Keratinocyte (primary cell): ENCODE results near the gene ULK3. TPM values are rescaled to one million over a fixed set of nuclear protein-coding genes. Genes with fewer than 3 reads are reported as not detected.

ENCODE experiments used
- DNase-seq: peaks from one replicate; pipeline ENCODE4 v3.0.0-alpha.2; 2011; ENCODE audit warnings: low read depth, missing footprints, low spot score
- FAIRE-seq: peaks from 2 replicates; lab custom pipeline; 2011; peaks lifted over from hg19 to GRCh38; lab: Jason Lieb, UNC
- H2AFZ ChIP-seq: 2 replicates; pipeline ENCODE4 v1.6.0; 2012; ENCODE audit warnings: low read length, control low read depth, inconsistent platforms; ENCODE audit not compliant: control insufficient read depth
- H3K27ac ChIP-seq: 2 replicates; pipeline ENCODE4 v1.5.1; 2011; ENCODE audit warnings: low read length; ENCODE audit not compliant: control insufficient read depth, insufficient read depth
- H3K27me3 ChIP-seq: 3 replicates; pipeline ENCODE4 v1.6.0; 2011; ENCODE audit warnings: low read length; ENCODE audit not compliant: control insufficient read depth, insufficient read depth; ENCODE audit errors: extremely low read depth
- H3K36me3 ChIP-seq, 2 experiments: 2 replicates in 1 of 2; 3 replicates in 1 of 2; pipeline ENCODE4 v1.5.1; 2011; ENCODE audit warnings: low read length in 2 of 2, mild to moderate bottlenecking in 1 of 2; ENCODE audit not compliant: control insufficient read depth in 2 of 2, insufficient read depth in 2 of 2; ENCODE audit errors: extremely low read depth in 1 of 2
- H3K4me1 ChIP-seq: 3 replicates; pipeline ENCODE4 v1.5.1; 2011; ENCODE audit warnings: low read length; ENCODE audit not compliant: control insufficient read depth, insufficient read depth; ENCODE audit errors: extremely low read depth
- H3K4me2 ChIP-seq: 3 replicates; pipeline ENCODE4 v1.6.0; 2011; ENCODE audit warnings: low read depth, low read length; ENCODE audit not compliant: control insufficient read depth, insufficient read depth; ENCODE audit errors: extremely low read depth
- H3K4me3 ChIP-seq, 3 experiments: fragments of 200-600 bp in 1 of 3; sonication (generic) in 1 of 3; 2 replicates in 2 of 3; 3 replicates in 1 of 3; pipeline ENCODE4 v1.5.1; 2011 to 2016; ENCODE audit warnings: low read length in 3 of 3, mild to moderate bottlenecking in 3 of 3, control low read depth in 2 of 3, inconsistent platforms in 1 of 3, low read depth in 1 of 3, mixed read lengths in 1 of 3, mixed run types in 1 of 3, moderate library complexity in 1 of 3; ENCODE audit not compliant: control insufficient read depth in 2 of 3, insufficient read depth in 2 of 3; ENCODE audit errors: extremely low read depth in 1 of 3
- H3K79me2 ChIP-seq: 2 replicates; pipeline ENCODE4 v1.6.0; 2012; ENCODE audit warnings: low read length; ENCODE audit not compliant: control insufficient read depth, insufficient read depth
- H3K9ac ChIP-seq: 3 replicates; pipeline ENCODE4 v1.6.0; 2011; ENCODE audit warnings: low read length; ENCODE audit not compliant: control insufficient read depth, insufficient read depth; ENCODE audit errors: extremely low read depth
- H3K9me1 ChIP-seq: 3 replicates; pipeline ENCODE4 v1.6.0; 2011; ENCODE audit warnings: low read length; ENCODE audit not compliant: control insufficient read depth, insufficient read depth; ENCODE audit errors: extremely low read depth
- H3K9me3 ChIP-seq: 2 replicates; pipeline ENCODE4 v1.5.1; 2012; ENCODE audit warnings: low read depth, low read length; ENCODE audit not compliant: control insufficient read depth
- H4K20me1 ChIP-seq: 3 replicates; pipeline ENCODE4 v1.6.0; 2011; ENCODE audit warnings: low read length; ENCODE audit not compliant: control insufficient read depth, insufficient read depth; ENCODE audit errors: extremely low read depth
- CTCF ChIP-seq, 3 experiments: IDR thresholded peaks in 1 of 3; conservative IDR thresholded peaks in 1 of 3; optimal IDR thresholded peaks in 1 of 3; 2 replicates in 2 of 3; 3 replicates in 1 of 3; pipeline versions ENCODE3 to v1.5.1; 2011; ENCODE audit warnings: low read length in 3 of 3, mild to moderate bottlenecking in 3 of 3, moderate library complexity in 2 of 3, control low read depth in 1 of 3, inconsistent platforms in 1 of 3; ENCODE audit not compliant: insufficient read depth in 2 of 3; ENCODE audit errors: extremely low read depth in 1 of 3
- EZH2 ChIP-seq: IDR thresholded peaks from one replicate; pipeline ENCODE4 v1.6.1; 2012; ENCODE audit warnings: inconsistent platforms, mild to moderate bottlenecking, low read length, moderate library complexity
- dilution Hi-C: fragments of 300-500 bp; cut with MboI; formaldehyde crosslinking; loops from one replicate; pipeline ENCODE4 v1.7.0; 2020; ENCODE audit warnings: low sequenced_read_pairs; ENCODE audit not compliant: extremely low pct_ligation_motif_present
- polyA plus RNA-seq, 5 experiments: library from polyadenylated mRNA; depleted of rRNA in 3 of 5; stranded (reverse) in 3 of 5; stranded (forward) in 1 of 5; unstranded in 1 of 5; fragments of >200 nt; gene quantifications; 1 replicate in 1 of 5; 2 replicates in 3 of 5; 3 replicates in 1 of 5; pipeline versions ENCODE4 v1.2.1 to v1.2.3, GENCODE V29; 2011 to 2012; ENCODE audit warnings: missing spikeins in 2 of 5, low read depth in 1 of 5, low replicate concordance in 1 of 5

ULK3 gene
- polyA plus RNA-seq, 1 donor (not counting 4 experiments of a cell fraction or from before 2014, with no cell fraction given), result 16.5 TPM

GRCh38 chr15:74802290-74802689 is 40.7 kb downstream of the ULK3 start:
- dilution Hi-C loops, result no loop called here
- no peak for DNase-seq
- Histone ChIP-seq H3K79me2 (peaks cover 12% of the 10 kb centered on the region), H2AFZ (no peak overlapping the region), H3K4me1 (peaks cover 16% of the 10 kb centered on the region), H3K4me3 (no peak overlapping the region), H4K20me1 (no peaks in the 10 kb centered on the region), H3K9me1 (no peaks in the 10 kb centered on the region), H3K9me3 (no peaks in the 10 kb centered on the region), H3K27me3 (no peaks in the 10 kb centered on the region), H3K27ac (no peak overlapping the region), H3K4me2 (no peak overlapping the region), H3K36me3 (peaks cover 31 to 37% of the 10 kb centered on the region in 2 experiments), H3K9ac (no peak overlapping the region)
- no peak for FAIRE-seq
- TF ChIP-seq CTCF (optimal IDR thresholded peaks at IDR 0.05 in 1 of 3, IDR thresholded peaks at IDR 0.05 in 1 of 3, conservative IDR thresholded peaks at IDR 0.05 in 1 of 3; ENCODE audit: extremely low read depth in 1 of 3, insufficient read depth in 2 of 3, low read length in 3 of 3), result no peak
- no peak for TF ChIP-seq EZH2

GRCh38 chr15:74801311-74801997 is 41.5 kb downstream of the ULK3 start:
- DNase-seq (no peak), FAIRE-seq (no peak)
- Histone ChIP-seq H3K79me2 (peaks cover 19% of the 10 kb centered on the region), H3K9me1 (no peaks in the 10 kb centered on the region), H2AFZ (no peak overlapping the region), H3K9ac (no peak overlapping the region), H4K20me1 (no peaks in the 10 kb centered on the region), H3K36me3 (peaks cover 31 to 37% of the 10 kb centered on the region in 2 experiments), H3K9me3 (no peaks in the 10 kb centered on the region), H3K4me2 (no peak overlapping the region), H3K4me3 (no peak overlapping the region), H3K27me3 (no peaks in the 10 kb centered on the region), H3K27ac (no peak overlapping the region), H3K4me1 (peaks cover 16% of the 10 kb centered on the region)
- dilution Hi-C loops, result no loop called here
- TF ChIP-seq EZH2 (no peak), CTCF (optimal IDR thresholded peaks at IDR 0.05 in 1 of 3, IDR thresholded peaks at IDR 0.05 in 1 of 3, conservative IDR thresholded peaks at IDR 0.05 in 1 of 3; ENCODE audit: extremely low read depth in 1 of 3, insufficient read depth in 2 of 3, low read length in 3 of 3) (no peak)
